ENCODE data around the gene PTMS. TPM values are rescaled to one million over a fixed set of nuclear protein-coding genes. Genes with fewer than 3 reads are reported as not detected.

PTMS gene
- total and polyA plus RNA-seq, 2 experiments from 2014 or later = 111 to 238 TPM

DNA sequence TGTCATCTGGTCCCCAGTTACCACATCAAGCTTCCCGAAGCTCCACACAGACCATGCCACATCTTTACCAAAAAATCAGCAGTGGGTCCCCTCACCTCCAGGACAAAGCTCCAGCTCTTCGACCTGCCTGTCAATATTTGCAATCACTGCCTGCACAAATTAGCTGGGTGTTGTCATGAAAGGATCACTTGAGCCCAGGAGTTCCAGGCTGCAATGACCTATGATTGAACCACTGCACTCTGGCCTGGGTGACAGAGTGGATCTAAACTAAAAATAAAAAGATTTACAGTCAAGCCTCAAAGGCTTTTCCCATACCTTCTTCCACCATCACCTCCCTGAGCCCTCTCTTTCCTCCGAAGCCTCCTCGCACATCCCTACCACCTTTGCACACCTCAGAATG lies 30.4 kb downstream of the PTMS start:
- Mint-ChIP-seq H3K4me1 (peaks cover 14% of the 10 kb centered on the region), H3K4me3 (no peak overlapping the region), H3K9me3 (no peaks in the 10 kb centered on the region), H3K27me3 (ENCODE audit: insufficient read depth, low read depth, poor library complexity) (peaks cover 15% of the 10 kb centered on the region), H3K27ac (no peak overlapping the region), H3K36me3 (ENCODE audit: low read depth) (no peaks in the 10 kb centered on the region; the same call in 2 of the 3 replicates)
- no peaks in the 10 kb centered on the region for H3K36me3 ChIP-seq (ENCODE audit: insufficient read depth)
- H3K27ac ChIP-seq (ENCODE audit: low read depth) = no peak overlapping the region
- H4K20me1 ChIP-seq (replicated peaks; ENCODE audit: insufficient read depth) = no peaks in the 10 kb centered on the region
- TF ChIP-seq, protein P1, sequence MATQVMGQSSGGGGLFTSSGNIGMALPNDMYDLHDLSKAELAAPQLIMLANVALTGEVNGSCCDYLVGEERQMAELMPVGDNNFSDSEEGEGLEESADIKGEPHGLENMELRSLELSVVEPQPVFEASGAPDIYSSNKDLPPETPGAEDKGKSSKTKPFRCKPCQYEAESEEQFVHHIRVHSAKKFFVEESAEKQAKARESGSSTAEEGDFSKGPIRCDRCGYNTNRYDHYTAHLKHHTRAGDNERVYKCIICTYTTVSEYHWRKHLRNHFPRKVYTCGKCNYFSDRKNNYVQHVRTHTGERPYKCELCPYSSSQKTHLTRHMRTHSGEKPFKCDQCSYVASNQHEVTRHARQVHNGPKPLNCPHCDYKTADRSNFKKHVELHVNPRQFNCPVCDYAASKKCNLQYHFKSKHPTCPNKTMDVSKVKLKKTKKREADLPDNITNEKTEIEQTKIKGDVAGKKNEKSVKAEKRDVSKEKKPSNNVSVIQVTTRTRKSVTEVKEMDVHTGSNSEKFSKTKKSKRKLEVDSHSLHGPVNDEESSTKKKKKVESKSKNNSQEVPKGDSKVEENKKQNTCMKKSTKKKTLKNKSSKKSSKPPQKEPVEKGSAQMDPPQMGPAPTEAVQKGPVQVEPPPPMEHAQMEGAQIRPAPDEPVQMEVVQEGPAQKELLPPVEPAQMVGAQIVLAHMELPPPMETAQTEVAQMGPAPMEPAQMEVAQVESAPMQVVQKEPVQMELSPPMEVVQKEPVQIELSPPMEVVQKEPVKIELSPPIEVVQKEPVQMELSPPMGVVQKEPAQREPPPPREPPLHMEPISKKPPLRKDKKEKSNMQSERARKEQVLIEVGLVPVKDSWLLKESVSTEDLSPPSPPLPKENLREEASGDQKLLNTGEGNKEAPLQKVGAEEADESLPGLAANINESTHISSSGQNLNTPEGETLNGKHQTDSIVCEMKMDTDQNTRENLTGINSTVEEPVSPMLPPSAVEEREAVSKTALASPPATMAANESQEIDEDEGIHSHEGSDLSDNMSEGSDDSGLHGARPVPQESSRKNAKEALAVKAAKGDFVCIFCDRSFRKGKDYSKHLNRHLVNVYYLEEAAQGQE (IDR thresholded peaks at IDR 0.05; ENCODE audit: unreplicated experiment) = no peak
- TF ChIP-seq CREB1 (CRISPR knock-in tag; IDR thresholded peaks at IDR 0.05; ENCODE audit: low read depth) (no peak), ZNF114 (CRISPR knock-in tag; IDR thresholded peaks at IDR 0.05) (no peak)
- H3F3A ChIP-seq (replicated peaks; ENCODE audit: low read depth) = no peaks in the 10 kb centered on the region
- no peaks in the 10 kb centered on the region for H3K79me2 ChIP-seq (replicated peaks; ENCODE audit: insufficient read depth)
- no peak overlapping the region for H2AFZ ChIP-seq
- DNase-seq (ENCODE audit: low spot score) = no peak
- H3K4me3 ChIP-seq = no peak overlapping the region
- no peaks in the 10 kb centered on the region for H3K9me2 ChIP-seq (ENCODE audit: insufficient read depth)
- H3K4me2 ChIP-seq = no peak overlapping the region
- no peaks in the 10 kb centered on the region for H3K27me3 ChIP-seq (ENCODE audit: insufficient read depth)
- no peaks in the 10 kb centered on the region; the same call in 1 of the 2 replicates for H3K4me1 ChIP-seq (ENCODE audit: insufficient read depth)
- ATAC-seq = no peak

DNA sequence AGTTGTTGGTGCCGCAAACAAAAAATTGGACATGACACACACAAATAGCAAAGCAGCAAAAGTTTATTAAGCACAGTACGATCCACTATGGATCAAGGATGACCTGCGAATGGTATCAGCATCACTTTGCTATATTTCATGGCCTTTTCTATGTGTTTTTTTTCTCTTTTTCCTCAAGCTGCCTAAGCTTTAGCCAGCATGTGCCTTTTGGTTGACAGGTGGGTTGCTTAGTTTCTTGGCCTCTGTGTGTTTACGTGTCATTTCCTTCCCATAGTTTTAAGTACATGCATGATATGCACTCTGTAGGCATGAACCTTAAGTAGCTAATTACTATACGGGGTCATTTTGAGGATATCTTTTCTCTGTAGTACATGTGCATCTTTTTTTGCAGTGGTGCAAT lies 33.0 kb downstream of the PTMS start:
- Histone ChIP-seq H3K79me2 (replicated peaks; ENCODE audit: insufficient read depth) (no peaks in the 10 kb centered on the region), H3K4me1 (ENCODE audit: insufficient read depth) (no peaks in the 10 kb centered on the region), H3K4me3 (no peak overlapping the region), H3K27me3 (ENCODE audit: insufficient read depth) (no peaks in the 10 kb centered on the region), H2AFZ (no peak overlapping the region), H4K20me1 (replicated peaks; ENCODE audit: insufficient read depth) (no peaks in the 10 kb centered on the region), H3K36me3 (ENCODE audit: insufficient read depth) (no peaks in the 10 kb centered on the region), H3K4me2 (no peak overlapping the region), H3F3A (replicated peaks; ENCODE audit: low read depth) (no peaks in the 10 kb centered on the region), H3K27ac (ENCODE audit: low read depth) (no peak overlapping the region), H3K9me2 (ENCODE audit: insufficient read depth) (no peaks in the 10 kb centered on the region)
- H3K9me3 Mint-ChIP-seq = peaks cover 2% of the 10 kb centered on the region
- no peak for ATAC-seq
- H3K27ac Mint-ChIP-seq = no peak overlapping the region
- DNase-seq (ENCODE audit: low spot score) = no peak
- peaks cover 6% of the 10 kb centered on the region for H3K27me3 Mint-ChIP-seq (ENCODE audit: insufficient read depth, low read depth, poor library complexity)
- peaks cover 2% of the 10 kb centered on the region; the same call in 1 of the 3 replicates for H3K4me1 Mint-ChIP-seq
- peaks cover 1% of the 10 kb centered on the region; the same call in 1 of the 3 replicates for H3K36me3 Mint-ChIP-seq (ENCODE audit: low read depth)
- no peak overlapping the region for H3K4me3 Mint-ChIP-seq
- TF ChIP-seq ZNF114 (CRISPR knock-in tag; IDR thresholded peaks at IDR 0.05) = no peak
- no peak for TF ChIP-seq EZH2phosphoT487 (IDR thresholded peaks at IDR 0.05; ENCODE audit: unreplicated experiment)
- TF ChIP-seq EZH2 (IDR thresholded peaks at IDR 0.05; ENCODE audit: low read depth, unreplicated experiment) = no peak
- TF ChIP-seq JUNB (IDR thresholded peaks at IDR 0.05; ENCODE audit: unreplicated experiment) = no peak
- TF ChIP-seq, protein P2, sequence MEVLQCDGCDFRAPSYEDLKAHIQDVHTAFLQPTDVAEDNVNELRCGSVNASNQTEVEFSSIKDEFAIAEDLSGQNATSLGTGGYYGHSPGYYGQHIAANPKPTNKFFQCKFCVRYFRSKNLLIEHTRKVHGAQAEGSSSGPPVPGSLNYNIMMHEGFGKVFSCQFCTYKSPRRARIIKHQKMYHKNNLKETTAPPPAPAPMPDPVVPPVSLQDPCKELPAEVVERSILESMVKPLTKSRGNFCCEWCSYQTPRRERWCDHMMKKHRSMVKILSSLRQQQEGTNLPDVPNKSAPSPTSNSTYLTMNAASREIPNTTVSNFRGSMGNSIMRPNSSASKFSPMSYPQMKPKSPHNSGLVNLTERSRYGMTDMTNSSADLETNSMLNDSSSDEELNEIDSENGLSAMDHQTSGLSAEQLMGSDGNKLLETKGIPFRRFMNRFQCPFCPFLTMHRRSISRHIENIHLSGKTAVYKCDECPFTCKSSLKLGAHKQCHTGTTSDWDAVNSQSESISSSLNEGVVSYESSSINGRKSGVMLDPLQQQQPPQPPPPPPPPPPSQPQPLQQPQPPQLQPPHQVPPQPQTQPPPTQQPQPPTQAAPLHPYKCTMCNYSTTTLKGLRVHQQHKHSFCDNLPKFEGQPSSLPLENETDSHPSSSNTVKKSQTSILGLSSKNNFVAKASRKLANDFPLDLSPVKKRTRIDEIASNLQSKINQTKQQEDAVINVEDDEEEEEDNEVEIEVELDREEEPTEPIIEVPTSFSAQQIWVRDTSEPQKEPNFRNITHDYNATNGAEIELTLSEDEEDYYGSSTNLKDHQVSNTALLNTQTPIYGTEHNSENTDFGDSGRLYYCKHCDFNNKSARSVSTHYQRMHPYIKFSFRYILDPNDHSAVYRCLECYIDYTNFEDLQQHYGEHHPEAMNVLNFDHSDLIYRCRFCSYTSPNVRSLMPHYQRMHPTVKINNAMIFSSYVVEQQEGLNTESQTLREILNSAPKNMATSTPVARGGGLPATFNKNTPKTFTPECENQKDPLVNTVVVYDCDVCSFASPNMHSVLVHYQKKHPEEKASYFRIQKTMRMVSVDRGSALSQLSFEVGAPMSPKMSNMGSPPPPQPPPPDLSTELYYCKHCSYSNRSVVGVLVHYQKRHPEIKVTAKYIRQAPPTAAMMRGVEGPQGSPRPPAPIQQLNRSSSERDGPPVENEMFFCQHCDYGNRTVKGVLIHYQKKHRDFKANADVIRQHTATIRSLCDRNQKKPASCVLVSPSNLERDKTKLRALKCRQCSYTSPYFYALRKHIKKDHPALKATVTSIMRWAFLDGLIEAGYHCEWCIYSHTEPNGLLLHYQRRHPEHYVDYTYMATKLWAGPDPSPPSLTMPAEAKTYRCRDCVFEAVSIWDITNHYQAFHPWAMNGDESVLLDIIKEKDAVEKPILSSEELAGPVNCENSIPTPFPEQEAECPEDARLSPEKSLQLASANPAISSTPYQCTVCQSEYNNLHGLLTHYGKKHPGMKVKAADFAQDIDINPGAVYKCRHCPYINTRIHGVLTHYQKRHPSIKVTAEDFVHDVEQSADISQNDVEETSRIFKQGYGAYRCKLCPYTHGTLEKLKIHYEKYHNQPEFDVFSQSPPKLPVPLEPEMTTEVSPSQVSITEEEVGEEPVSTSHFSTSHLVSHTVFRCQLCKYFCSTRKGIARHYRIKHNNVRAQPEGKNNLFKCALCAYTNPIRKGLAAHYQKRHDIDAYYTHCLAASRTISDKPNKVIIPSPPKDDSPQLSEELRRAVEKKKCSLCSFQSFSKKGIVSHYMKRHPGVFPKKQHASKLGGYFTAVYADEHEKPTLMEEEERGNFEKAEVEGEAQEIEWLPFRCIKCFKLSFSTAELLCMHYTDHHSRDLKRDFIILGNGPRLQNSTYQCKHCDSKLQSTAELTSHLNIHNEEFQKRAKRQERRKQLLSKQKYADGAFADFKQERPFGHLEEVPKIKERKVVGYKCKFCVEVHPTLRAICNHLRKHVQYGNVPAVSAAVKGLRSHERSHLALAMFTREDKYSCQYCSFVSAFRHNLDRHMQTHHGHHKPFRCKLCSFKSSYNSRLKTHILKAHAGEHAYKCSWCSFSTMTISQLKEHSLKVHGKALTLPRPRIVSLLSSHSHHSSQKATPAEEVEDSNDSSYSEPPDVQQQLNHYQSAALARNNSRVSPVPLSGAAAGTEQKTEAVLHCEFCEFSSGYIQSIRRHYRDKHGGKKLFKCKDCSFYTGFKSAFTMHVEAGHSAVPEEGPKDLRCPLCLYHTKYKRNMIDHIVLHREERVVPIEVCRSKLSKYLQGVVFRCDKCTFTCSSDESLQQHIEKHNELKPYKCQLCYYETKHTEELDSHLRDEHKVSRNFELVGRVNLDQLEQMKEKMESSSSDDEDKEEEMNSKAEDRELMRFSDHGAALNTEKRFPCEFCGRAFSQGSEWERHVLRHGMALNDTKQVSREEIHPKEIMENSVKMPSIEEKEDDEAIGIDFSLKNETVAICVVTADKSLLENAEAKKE (CRISPR knock-in tag; IDR thresholded peaks at IDR 0.05) = no peak
- no peak for TF ChIP-seq POLR2AphosphoS5 (IDR thresholded peaks at IDR 0.05; ENCODE audit: low read depth)
- TF ChIP-seq CTCF (conservative IDR thresholded peaks at IDR 0.05; ENCODE audit: low read depth in 2 of 2) = no peak
- TF ChIP-seq ETS1 (IDR thresholded peaks at IDR 0.05) = no peak

Measured in GM23338 (cell line).